Nephron progenitor cell (in vitro differentiated cells): ENCODE measurements around the gene AVPR1A.
A peak's percentile ranks its signal among the peaks of the same experiment; 100 is the strongest.

Experiments
- DNase-seq: peaks from one replicate; pipeline ENCODE4 v3.0.0; 2021
- H3K27ac Mint-ChIP-seq: 2 replicates; pipeline ENCODE4 v1.8.0; 2021; ENCODE audit warnings: mild to moderate bottlenecking, moderate library complexity, mixed read lengths
- H3K27me3 Mint-ChIP-seq: 2 replicates; pipeline ENCODE4 v1.8.0; 2021; ENCODE audit warnings: mild to moderate bottlenecking, low read depth, mixed read lengths; ENCODE audit not compliant: poor library complexity
- H3K36me3 Mint-ChIP-seq: 2 replicates; pipeline ENCODE4 v1.8.0; 2021; ENCODE audit warnings: low read depth, mixed read lengths
- H3K4me1 Mint-ChIP-seq: 2 replicates; pipeline ENCODE4 v1.8.0; 2021; ENCODE audit warnings: mixed read lengths
- H3K4me3 Mint-ChIP-seq: 2 replicates; pipeline ENCODE4 v1.8.0; 2021; ENCODE audit warnings: mild to moderate bottlenecking, moderate library complexity, mixed read lengths
- H3K9me3 Mint-ChIP-seq: 2 replicates; pipeline ENCODE4 v1.8.0; 2021; ENCODE audit warnings: mild to moderate bottlenecking, moderate library complexity, mixed read lengths
- CTCF ChIP-seq: fragments of 200-600 bp; sonication (generic); IDR thresholded peaks from 2 replicates; pipeline ENCODE4 v1.5.0; 2021; ENCODE audit warnings: antibody characterized with exemption

Gene AVPR1A

GRCh38 chr12:63124778-63125177 lies 26.2 kb downstream of the AVPR1A start:
- TF ChIP-seq CTCF = no peak
- no peaks in the 10 kb centered on the region for H3K9me3 Mint-ChIP-seq
- no peak for DNase-seq
- H3K36me3 Mint-ChIP-seq = no peaks in the 10 kb centered on the region
- no peaks in the 10 kb centered on the region for H3K4me1 Mint-ChIP-seq
- no peak overlapping the region for H3K27ac Mint-ChIP-seq
- H3K27me3 Mint-ChIP-seq = peaks cover 6% of the 10 kb centered on the region
- no peak overlapping the region for H3K4me3 Mint-ChIP-seq

GRCh38 chr12:63103494-63104131 lies 47.4 kb downstream of the AVPR1A start:
- H3K4me1 Mint-ChIP-seq = no peaks in the 10 kb centered on the region
- no peaks in the 10 kb centered on the region for H3K9me3 Mint-ChIP-seq
- H3K4me3 Mint-ChIP-seq = no peak overlapping the region
- H3K27ac Mint-ChIP-seq = no peak overlapping the region
- H3K36me3 Mint-ChIP-seq = no peaks in the 10 kb centered on the region
- TF ChIP-seq CTCF = peak; percentile 93
- peak; percentile 17 for DNase-seq
- H3K27me3 Mint-ChIP-seq = peaks cover 13% of the 10 kb centered on the region

GRCh38 chr12:63101920-63102319 lies 49.1 kb downstream of the AVPR1A start:
- peaks cover 13% of the 10 kb centered on the region for H3K27me3 Mint-ChIP-seq
- no peak for DNase-seq
- no peaks in the 10 kb centered on the region for H3K9me3 Mint-ChIP-seq
- H3K4me3 Mint-ChIP-seq = no peak overlapping the region
- TF ChIP-seq CTCF = no peak
- no peaks in the 10 kb centered on the region for H3K36me3 Mint-ChIP-seq
- no peaks in the 10 kb centered on the region for H3K4me1 Mint-ChIP-seq
- H3K27ac Mint-ChIP-seq = no peak overlapping the region

- Mint-ChIP-seq H3K36me3 (no peaks in the 10 kb centered on the region), H3K4me1 (peaks cover 4% of the 10 kb centered on the region), H3K4me3 (no peak overlapping the region), H3K27ac (no peak overlapping the region), H3K27me3 (peaks cover 13% of the 10 kb centered on the region), H3K9me3 (no peaks in the 10 kb centered on the region)
- DNase-seq = no peak
- TF ChIP-seq CTCF = peak; percentile 7
These were observed 52.1 kb downstream of the AVPR1A start for GRCh38 chr12:63098851-63099250.

GRCh38 chr12:63095369-63095980 lies 55.5 kb downstream of the AVPR1A start:
- Mint-ChIP-seq H3K4me3 (no peak overlapping the region), H3K36me3 (no peaks in the 10 kb centered on the region), H3K4me1 (peaks cover 11% of the 10 kb centered on the region), H3K9me3 (peaks cover 2% of the 10 kb centered on the region), H3K27ac (no peak overlapping the region), H3K27me3 (peaks cover 6% of the 10 kb centered on the region)
- no peak for TF ChIP-seq CTCF
- DNase-seq = no peak

- TF ChIP-seq CTCF = no peak
- H3K36me3 Mint-ChIP-seq = no peaks in the 10 kb centered on the region
- peaks cover 13% of the 10 kb centered on the region for H3K4me1 Mint-ChIP-seq
- H3K27ac Mint-ChIP-seq = no peak overlapping the region
- H3K9me3 Mint-ChIP-seq = peaks cover 12% of the 10 kb centered on the region
- H3K4me3 Mint-ChIP-seq = no peak overlapping the region
- no peak for DNase-seq
- H3K27me3 Mint-ChIP-seq = no peaks in the 10 kb centered on the region
These were observed 57.3 kb downstream of the AVPR1A start for GRCh38 chr12:63093711-63094110.
